Measurements from ENCODE around the gene PAX7.

GRCh38 chr1:18746981-18747380 is 116.3 kb downstream of the PAX7 start:
- no peak for TF ChIP-seq POLR2A (IDR thresholded peaks at IDR 0.05)
- no peak for TF ChIP-seq CTCF (IDR thresholded peaks at IDR 0.05)
- no peak for TF ChIP-seq EP300 (IDR thresholded peaks at IDR 0.05)
